GM18951 (cell line): ENCODE measurements around the gene RAB13.

Experiments used
- POLR2A ChIP-seq: IDR thresholded peaks from 4 replicates; pipeline ENCODE4 v1.6.1; 2011; ENCODE audit warnings: mild to moderate bottlenecking; ENCODE audit not compliant: insufficient read length, insufficient read depth; ENCODE audit errors: extremely low read depth
- in situ Hi-C: fragments of 300-500 bp; cut with MboI; formaldehyde crosslinking; loops from one replicate; pipeline ENCODE4 v1.12.0; 2022; ENCODE audit warnings: low sequenced_read_pairs, mixed read lengths, inconsistent platforms; ENCODE audit not compliant: unreplicated experiment

The RAB13 gene

GRCh38 chr1:153932156-153933131, 53.7 kb downstream of the RAB13 start:
- in situ Hi-C loops: no loop called here

More at GRCh38 chr1:153932156-153933131, 53.7 kb downstream of the RAB13 start:
- TF ChIP-seq POLR2A: no peak
